ENCODE data around the gene ATG4A. TPM values are rescaled to one million over a fixed set of nuclear protein-coding genes. Genes with fewer than 3 reads are reported as not detected.
A peak's percentile ranks its signal among the peaks of the same experiment; 100 is the strongest.

The ATG4A gene
- total RNA-seq, 1 experiment from 2014 or later: 8.4 TPM

DNA sequence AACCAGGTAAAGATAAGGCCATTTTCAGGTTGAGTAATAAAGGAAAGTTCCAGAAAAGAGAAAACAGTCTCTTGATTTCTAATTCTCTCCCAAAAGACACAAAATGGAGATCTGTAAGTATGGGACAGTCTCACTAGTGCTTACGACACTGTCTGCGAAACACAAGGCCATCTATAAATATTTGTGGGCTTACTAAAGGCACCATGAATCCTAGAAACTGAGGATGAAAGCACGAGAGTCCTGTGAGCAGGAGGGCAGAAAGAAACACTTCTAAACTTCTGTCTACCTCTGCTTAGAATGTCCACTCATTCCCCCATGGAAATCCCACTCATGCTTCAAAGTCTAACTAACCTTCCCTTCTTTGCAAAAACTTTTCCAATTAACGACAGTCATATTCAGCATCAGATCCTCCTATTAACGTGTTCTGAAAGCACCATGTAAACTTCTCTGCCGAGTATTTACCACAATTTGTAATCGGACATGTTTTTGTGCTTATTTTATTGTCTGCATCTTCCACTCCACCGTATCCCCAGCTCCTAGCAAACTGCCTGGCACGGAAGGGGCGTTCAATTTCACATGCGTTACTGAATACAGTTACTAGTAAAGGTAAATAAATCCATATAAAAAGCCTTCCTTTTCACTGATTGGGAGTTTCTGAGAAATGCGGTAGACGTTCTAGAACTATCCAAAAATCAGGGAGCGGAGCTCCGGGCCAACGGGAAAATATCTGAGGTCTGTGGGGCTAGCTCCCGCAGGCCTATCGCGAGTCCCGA is 901 bp upstream of the ATG4A start:
- no peak for DNase-seq
- Histone ChIP-seq H3K27me3 (ENCODE audit: control insufficient read depth, insufficient read depth, low read length) (no peaks in the 10 kb centered on the region), H3K36me3 (replicated peaks; ENCODE audit: control insufficient read depth, insufficient read depth, low read length) (peaks cover 11% of the 10 kb centered on the region), H3K4me3 (ENCODE audit: insufficient read depth, low read depth, low read length) (peak overlapping the region; percentile 80)

DNA sequence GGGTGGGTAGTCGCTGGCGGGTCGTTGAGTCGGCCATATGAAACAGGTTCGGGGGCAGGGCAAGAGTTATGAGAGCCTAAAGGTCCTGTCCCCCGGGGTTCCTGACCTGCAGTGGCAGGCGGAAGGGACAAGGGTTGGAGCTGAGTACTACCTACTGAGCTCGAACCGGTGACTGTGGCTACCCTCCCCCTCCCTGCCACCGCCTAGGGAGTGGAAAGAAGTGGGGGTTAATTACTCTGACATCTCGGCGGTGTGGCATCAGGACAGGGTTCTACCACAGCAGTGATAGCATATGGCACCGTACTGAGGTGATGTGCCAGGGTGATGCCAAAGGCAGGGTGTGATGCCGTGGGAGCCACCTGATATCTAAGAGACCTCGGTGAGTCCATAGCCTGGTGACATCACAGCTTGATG is 307 bp downstream of the ATG4A start:
- peaks cover 8% of the 10 kb centered on the region for H3K36me3 ChIP-seq (replicated peaks; ENCODE audit: control insufficient read depth, insufficient read depth, low read length)
- DNase-seq: no peak
- peak overlapping the region; percentile 80 for H3K4me3 ChIP-seq (ENCODE audit: insufficient read depth, low read depth, low read length)
- H3K27me3 ChIP-seq (ENCODE audit: control insufficient read depth, insufficient read depth, low read length): no peaks in the 10 kb centered on the region

DNA sequence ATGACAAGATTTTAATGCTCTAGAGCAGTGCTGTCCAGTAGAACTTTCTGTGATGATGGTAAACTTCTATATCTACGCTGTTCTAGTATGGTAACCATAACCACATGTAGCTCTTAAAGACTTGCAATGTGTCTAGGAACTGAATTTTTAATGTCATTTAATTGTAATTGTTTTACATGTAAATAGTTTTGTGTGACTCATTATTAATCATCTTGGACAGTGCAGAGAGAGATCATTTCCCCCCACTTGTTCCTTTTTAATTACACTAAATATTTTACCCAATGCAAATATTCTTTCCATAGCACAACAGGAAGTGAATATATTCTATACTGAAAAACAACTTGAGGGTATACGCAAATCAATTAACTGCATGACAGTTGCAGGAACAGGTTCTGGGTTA is 5.8 kb downstream of the ATG4A start:
- Histone ChIP-seq H3K36me3 (replicated peaks; ENCODE audit: control insufficient read depth, insufficient read depth, low read length) (no peaks in the 10 kb centered on the region), H3K4me3 (ENCODE audit: insufficient read depth, low read depth, low read length) (no peak overlapping the region), H3K27me3 (ENCODE audit: control insufficient read depth, insufficient read depth, low read length) (no peaks in the 10 kb centered on the region)
- DNase-seq: no peak

DNA sequence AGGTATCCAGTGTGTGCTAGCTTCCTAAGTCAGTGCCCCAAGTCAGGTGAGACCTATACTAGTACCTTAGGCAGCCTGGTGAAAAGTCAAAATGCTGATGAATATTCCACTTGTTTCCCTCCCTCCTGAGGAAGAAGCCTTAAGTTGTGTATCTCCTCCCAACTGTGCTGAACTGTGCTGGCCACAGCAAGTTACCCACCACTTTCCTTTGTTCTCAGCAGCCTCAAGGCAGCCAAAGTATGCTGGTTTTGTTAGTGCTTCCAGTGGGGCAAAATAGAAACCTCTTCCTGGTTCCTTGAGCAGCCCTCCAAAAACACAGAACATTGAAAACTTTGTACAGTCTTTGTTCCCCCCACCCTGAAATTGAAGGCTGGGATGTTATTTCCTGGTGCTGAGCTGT is 13.9 kb downstream of the ATG4A start:
- Histone ChIP-seq H3K4me3 (ENCODE audit: insufficient read depth, low read depth, low read length) (no peak overlapping the region), H3K36me3 (replicated peaks; ENCODE audit: control insufficient read depth, insufficient read depth, low read length) (no peaks in the 10 kb centered on the region), H3K27me3 (ENCODE audit: control insufficient read depth, insufficient read depth, low read length) (no peaks in the 10 kb centered on the region)
- no peak for DNase-seq

DNA sequence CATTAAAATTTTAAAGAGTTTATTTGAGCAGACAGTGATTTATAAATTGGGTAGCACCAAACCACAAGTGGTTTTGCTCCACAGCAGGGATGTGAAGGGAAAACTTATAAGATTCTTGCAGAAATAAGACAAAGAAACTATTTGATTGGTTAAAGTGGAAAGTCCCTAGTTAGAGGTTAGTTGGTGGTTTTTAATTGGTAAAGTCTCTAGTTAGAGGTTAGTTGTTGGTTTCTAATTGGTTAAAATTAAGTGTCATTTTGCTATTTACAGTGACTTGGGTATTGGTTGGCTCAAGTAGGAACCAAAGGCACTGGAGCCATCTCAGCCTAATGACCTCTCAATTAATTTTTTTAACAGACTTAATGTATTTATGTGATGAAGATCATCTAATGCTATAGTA is 23.0 kb downstream of the ATG4A start:
- Histone ChIP-seq H3K36me3 (replicated peaks; ENCODE audit: control insufficient read depth, insufficient read depth, low read length) (no peaks in the 10 kb centered on the region), H3K4me3 (ENCODE audit: insufficient read depth, low read depth, low read length) (no peak overlapping the region), H3K27me3 (ENCODE audit: control insufficient read depth, insufficient read depth, low read length) (no peaks in the 10 kb centered on the region)
- DNase-seq: no peak

DNA sequence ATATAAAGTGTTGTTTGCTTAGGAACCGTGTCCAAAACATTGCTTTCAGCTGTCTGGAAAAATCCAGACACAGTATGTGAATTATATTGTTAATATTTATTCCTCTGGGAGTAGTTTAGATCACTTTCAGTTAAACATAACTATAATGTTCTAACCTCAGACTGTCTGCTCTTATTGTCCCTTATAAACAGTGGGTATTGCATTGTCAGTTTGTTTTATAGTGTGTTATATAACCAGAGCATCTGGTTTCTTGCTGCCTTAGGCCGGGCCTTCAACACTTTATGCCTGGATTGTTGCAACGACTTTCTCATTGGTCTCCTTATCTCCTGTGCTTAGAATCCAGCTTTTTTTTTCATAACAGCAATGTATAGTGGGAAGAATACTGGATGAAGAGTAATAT is 26.4 kb downstream of the ATG4A start:
- no peak overlapping the region for H3K4me3 ChIP-seq (ENCODE audit: insufficient read depth, low read depth, low read length)
- DNase-seq: no peak
- H3K27me3 ChIP-seq (ENCODE audit: control insufficient read depth, insufficient read depth, low read length): no peaks in the 10 kb centered on the region
- no peaks in the 10 kb centered on the region for H3K36me3 ChIP-seq (replicated peaks; ENCODE audit: control insufficient read depth, insufficient read depth, low read length)

DNA sequence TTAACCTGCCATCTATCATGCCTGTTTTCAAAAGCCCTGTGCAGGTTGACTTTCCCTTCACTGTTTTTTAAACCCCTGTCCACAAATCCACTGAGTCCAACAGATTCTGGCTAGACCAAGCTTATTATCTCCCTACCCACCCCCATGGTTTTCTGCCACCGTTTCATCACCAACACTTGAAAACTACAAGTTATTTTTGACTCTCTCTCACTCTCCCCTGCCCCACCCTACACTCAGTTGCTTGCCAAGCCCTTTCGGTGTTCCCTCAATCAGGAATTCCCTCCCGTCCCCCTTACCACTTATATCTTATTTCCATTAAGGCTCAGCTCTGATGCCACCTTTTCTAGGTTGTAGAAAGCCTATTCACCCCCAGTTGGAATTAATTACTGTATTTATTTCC is 29.7 kb downstream of the ATG4A start:
- no peak overlapping the region for H3K4me3 ChIP-seq (ENCODE audit: insufficient read depth, low read depth, low read length)
- no peaks in the 10 kb centered on the region for H3K27me3 ChIP-seq (ENCODE audit: control insufficient read depth, insufficient read depth, low read length)
- H3K36me3 ChIP-seq (replicated peaks; ENCODE audit: control insufficient read depth, insufficient read depth, low read length): no peaks in the 10 kb centered on the region
- no peak for DNase-seq

DNA sequence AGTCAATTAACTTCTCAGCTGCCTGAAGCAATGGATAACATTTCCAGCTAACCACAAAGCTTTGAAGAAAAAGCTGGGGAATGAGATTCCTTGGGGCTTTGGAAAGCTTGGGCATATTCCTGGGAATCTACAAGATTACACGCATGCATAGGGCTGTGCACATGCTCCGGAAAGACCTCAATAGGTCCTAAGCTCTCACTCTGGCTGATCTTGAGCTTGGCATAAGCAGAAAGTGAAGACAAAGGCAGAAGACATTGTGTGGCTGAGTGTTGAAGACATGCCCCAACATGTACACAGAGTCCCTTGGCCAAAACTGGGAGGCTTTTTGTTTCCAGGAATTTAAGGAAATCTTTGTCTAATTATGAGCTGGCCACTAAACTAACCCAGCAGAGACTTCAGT is 31.2 kb downstream of the ATG4A start:
- no peak for DNase-seq
- H3K4me3 ChIP-seq (ENCODE audit: insufficient read depth, low read depth, low read length): no peak overlapping the region
- no peaks in the 10 kb centered on the region for H3K27me3 ChIP-seq (ENCODE audit: control insufficient read depth, insufficient read depth, low read length)
- H3K36me3 ChIP-seq (replicated peaks; ENCODE audit: control insufficient read depth, insufficient read depth, low read length): no peaks in the 10 kb centered on the region

DNA sequence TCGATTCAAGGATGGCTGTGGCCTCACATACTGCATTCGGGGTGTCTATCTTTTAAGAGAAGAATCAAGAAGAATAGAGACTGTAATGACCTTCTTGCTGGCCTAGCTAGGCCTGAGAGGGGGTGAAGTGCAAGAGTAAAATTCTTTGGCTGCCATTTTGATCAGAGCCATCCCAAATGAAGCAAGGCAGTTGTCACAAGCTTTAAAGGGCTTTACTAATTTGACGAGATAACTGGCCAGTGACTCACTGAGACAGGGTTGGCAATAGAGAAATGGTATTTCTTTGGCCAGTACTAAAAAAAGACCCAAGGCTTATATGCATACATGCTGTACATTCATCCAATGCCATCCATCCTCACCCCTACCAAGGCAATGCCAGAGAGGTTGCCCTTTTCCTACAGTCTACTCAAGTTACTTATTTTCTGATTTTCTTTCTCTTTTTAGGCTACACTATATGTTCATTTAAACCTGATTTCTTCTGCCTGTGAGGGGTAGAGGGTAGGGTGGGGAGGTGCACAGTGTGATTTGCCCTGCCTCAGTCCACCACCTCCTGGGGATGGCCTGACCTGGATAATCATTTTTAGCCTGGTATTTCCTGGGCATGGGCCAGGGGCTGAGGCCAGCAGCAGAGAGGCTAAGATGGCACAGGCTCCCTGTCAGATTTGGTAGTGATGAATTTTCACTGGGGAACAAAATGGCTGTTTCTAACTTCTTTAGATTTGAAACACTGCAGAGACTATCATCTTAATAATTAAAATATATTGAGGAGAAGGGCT is 32.2 kb downstream of the ATG4A start:
- H3K36me3 ChIP-seq (replicated peaks; ENCODE audit: control insufficient read depth, insufficient read depth, low read length): no peaks in the 10 kb centered on the region
- no peak overlapping the region for H3K4me3 ChIP-seq (ENCODE audit: insufficient read depth, low read depth, low read length)
- H3K27me3 ChIP-seq (ENCODE audit: control insufficient read depth, insufficient read depth, low read length): no peaks in the 10 kb centered on the region
- DNase-seq: no peak

DNA sequence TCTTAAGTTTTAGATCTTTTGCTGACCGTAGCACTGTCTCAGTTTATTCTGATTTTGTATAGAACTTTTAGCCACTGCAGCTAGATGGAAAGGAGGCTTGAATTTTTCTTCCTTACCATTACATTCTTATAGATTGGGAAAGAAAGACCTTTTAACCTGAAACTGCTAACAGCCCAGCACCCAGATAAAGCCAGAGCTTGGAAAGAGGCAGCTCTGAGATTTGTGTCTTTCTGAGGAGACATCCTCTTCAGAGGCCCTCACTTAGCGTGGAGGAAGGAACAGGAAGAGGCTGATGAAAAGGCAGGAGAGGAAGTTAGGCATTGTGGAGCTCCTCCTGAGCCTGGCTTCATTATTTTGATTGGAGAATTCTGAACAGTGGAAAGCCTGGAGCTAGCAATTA is 35.1 kb downstream of the ATG4A start:
- Histone ChIP-seq H3K27me3 (ENCODE audit: control insufficient read depth, insufficient read depth, low read length) (no peaks in the 10 kb centered on the region), H3K4me3 (ENCODE audit: insufficient read depth, low read depth, low read length) (no peak overlapping the region), H3K36me3 (replicated peaks; ENCODE audit: control insufficient read depth, insufficient read depth, low read length) (no peaks in the 10 kb centered on the region)
- no peak for DNase-seq

DNA sequence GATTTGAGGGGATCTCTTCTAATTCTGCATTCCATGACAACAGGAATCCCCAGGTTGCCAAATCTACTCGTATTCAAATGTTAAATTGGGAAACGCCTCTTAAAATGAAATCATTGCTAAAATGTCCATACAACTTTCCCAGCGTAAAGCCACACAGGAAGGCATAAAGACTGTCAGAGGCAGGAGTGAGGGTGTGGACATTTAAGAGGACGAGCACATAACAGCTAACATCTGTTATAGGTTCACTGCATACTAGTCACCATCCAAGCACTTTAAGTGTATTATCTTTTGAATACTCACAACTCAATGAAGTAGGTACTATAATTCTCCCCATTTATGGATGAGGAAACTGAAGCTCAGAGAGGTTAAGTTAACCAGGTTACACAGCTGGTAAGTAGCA is 35.6 kb downstream of the ATG4A start:
- Histone ChIP-seq H3K36me3 (replicated peaks; ENCODE audit: control insufficient read depth, insufficient read depth, low read length) (no peaks in the 10 kb centered on the region), H3K27me3 (ENCODE audit: control insufficient read depth, insufficient read depth, low read length) (no peaks in the 10 kb centered on the region), H3K4me3 (ENCODE audit: insufficient read depth, low read depth, low read length) (no peak overlapping the region)
- no peak for DNase-seq

DNA sequence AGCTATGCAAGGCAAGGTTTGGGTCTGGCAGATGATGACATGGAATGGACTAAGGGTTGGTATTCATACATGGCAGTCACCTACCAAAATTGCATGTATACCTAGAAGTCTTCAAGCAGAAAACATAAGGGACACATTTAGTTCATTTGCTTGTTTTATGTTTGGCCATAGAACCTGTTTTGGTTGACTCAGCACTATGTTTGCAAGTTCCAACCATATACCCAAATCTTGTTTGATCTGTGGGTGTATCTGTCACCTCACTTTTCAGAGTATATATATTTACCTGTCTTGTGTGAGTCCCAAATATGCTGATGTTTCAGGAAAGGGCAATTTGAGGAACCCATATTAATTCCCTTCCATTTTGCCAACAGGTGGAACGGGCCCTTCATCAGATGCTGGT is 39.3 kb downstream of the ATG4A start:
- Histone ChIP-seq H3K36me3 (replicated peaks; ENCODE audit: control insufficient read depth, insufficient read depth, low read length) (no peaks in the 10 kb centered on the region), H3K27me3 (ENCODE audit: control insufficient read depth, insufficient read depth, low read length) (no peaks in the 10 kb centered on the region), H3K4me3 (ENCODE audit: insufficient read depth, low read depth, low read length) (no peak overlapping the region)
- DNase-seq: no peak

DNA sequence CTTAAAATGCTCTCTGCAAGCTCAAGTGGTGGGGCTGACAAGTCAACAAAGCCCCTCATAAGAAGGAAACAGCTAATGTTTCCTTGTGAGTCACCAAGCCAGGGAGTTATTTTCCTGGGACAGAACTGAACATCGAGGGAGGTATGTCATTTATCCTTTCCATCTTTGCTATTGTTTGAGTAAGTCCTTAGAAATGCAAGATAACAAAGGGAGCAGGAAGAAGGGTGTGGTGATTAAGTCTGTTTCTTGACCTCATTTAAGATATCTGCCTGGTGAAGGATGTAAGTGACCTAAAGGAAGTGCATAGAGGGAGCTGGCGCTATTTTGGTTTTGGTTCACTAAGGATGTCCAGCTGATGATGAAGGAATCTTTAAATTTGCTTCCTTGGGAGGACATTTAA is 39.9 kb downstream of the ATG4A start:
- DNase-seq: no peak
- H3K4me3 ChIP-seq (ENCODE audit: insufficient read depth, low read depth, low read length): no peak overlapping the region
- no peaks in the 10 kb centered on the region for H3K36me3 ChIP-seq (replicated peaks; ENCODE audit: control insufficient read depth, insufficient read depth, low read length)
- no peaks in the 10 kb centered on the region for H3K27me3 ChIP-seq (ENCODE audit: control insufficient read depth, insufficient read depth, low read length)

DNA sequence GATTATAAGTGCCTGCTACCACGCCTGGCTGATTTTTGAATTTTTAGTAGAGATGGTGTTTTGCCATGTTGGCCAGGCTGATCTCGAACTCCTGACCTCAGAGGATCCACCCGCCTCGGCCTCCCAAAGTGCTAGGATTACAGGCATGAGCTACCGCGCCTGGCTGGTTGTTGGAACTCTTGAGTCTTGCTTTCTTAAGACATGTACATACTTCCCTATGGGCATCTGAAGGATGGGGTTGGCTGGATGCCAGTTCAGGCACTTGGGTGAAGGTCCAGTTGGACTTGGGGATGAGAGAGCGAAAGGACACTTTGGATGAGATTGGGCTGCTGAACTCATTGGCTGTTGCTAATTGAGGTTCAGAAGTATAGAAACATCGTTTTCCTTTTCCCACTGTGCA is 40.5 kb downstream of the ATG4A start:
- H3K36me3 ChIP-seq (replicated peaks; ENCODE audit: control insufficient read depth, insufficient read depth, low read length): no peaks in the 10 kb centered on the region
- H3K27me3 ChIP-seq (ENCODE audit: control insufficient read depth, insufficient read depth, low read length): no peaks in the 10 kb centered on the region
- no peak overlapping the region for H3K4me3 ChIP-seq (ENCODE audit: insufficient read depth, low read depth, low read length)
- DNase-seq: no peak

DNA sequence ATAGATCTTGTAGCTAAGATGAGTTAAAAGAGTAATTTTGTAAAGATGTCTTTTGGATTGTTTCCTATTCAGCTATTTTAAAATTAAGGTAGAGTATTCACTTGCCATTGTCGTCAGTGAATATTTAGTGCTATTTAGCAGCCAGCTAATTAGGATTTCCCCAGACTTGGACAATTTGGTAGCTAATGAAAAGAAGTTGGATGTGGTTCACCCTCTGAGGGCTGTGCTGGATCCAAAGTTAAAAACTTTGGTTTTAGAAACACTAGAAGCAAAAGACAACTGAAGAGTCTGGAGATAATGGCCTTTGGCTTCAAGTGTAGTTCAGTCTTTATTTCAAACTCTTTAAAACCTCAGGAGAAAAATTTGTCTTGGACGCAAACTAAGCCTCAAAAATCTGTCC is 41.3 kb downstream of the ATG4A start:
- H3K36me3 ChIP-seq (replicated peaks; ENCODE audit: control insufficient read depth, insufficient read depth, low read length): no peaks in the 10 kb centered on the region
- no peak for DNase-seq
- H3K4me3 ChIP-seq (ENCODE audit: insufficient read depth, low read depth, low read length): no peak overlapping the region
- H3K27me3 ChIP-seq (ENCODE audit: control insufficient read depth, insufficient read depth, low read length): no peaks in the 10 kb centered on the region
